ENCODE measurements around the gene GLUD1.
"Not testable (repeated sequence)": the region's sequence is repeated elsewhere in the genome, so short reads cannot be mapped to it uniquely, and the experiment has no call there.

The GLUD1 gene

GRCh38 chr10:87089746-87090145 lies 4.9 kb downstream of the GLUD1 start:
- no peak for DNase-seq (ENCODE audit: low spot score)

DNA sequence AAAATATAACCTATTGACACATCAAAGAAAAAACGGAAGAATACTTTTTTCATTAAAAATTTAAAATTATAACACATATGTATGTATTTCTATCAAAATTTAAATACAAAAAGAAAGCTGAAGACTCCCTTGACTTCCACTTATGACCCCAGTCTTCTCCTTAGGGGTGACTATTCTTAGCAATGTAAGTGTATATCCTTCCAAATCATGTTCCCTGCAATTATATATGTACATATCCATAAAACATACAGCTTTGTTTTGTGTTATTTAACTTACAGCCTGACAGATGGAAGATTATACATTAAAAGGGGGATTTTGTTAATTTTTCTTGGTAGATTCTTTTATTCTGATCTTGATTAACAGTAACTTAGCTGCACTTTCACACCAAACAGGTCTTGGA lies 9.1 kb downstream of the GLUD1 start:
- no peak for DNase-seq (ENCODE audit: low spot score)

- not testable (repeated sequence) for DNase-seq (ENCODE audit: low spot score)
Measured at GRCh38 chr10:87084291-87084782, 10.3 kb downstream of the GLUD1 start.

DNA sequence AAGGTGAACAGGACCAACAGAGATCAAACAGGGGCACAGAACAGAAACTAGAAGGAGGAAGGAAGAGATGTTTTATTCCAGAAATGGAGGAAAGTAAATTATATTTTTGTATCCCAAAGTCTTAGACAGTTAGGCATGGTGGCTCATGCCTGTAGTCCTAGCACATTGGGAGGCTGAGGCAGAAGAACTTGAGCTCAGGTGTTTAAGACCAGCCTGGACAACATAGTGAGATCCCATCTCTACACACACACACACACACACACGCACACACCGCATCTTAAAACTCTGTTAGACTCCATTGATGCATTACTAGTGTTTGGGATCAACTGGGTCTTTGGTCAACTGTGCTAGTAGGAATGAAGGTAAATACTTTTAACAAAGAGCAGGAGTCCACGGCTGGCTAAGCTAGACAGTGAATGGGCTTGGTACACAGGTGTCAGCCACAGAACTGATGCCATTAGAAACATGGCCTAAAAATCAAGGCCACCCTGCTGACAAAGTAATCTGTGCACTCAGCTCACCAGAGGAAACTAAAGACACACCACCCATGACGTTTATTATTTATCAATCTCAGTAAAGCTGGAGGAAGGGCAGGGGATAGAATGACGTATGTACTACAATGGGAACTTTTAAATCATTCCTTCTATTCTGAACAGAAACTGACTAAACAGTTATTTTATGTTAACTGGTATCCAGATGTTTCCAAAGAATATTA lies 10.9 kb downstream of the GLUD1 start:
- not testable (repeated sequence) for DNase-seq (ENCODE audit: low spot score)

GRCh38 chr10:87082219-87082618 lies 12.4 kb downstream of the GLUD1 start:
- not testable (repeated sequence) for DNase-seq (ENCODE audit: low spot score)

- DNase-seq (ENCODE audit: low spot score): not testable (repeated sequence)
Measured at GRCh38 chr10:87081574-87081973, 13.1 kb downstream of the GLUD1 start.

DNA sequence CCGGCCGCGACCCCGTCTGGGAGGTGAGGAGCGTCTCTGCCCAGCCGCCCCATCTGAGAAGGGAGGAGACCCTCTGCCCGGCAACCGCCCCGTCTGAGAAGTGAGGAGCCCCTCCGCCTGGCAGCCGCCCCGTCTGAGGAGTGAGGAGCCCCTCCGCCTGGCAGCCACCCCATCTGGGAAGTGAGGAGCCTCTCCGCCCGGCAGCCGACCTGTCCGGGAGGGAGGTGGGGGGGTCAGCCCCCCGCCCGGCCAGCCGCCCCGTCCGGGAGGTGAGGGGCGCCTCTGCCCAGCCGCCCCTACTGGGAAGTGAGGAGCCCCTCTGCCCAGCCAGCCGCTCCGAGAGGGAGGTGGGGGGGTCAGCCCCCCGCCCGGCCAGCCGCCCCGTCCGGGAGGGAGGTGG lies 14.0 kb downstream of the GLUD1 start:
- DNase-seq (ENCODE audit: low spot score): not testable (repeated sequence)

- no peak for DNase-seq (ENCODE audit: low spot score)
Measured at GRCh38 chr10:87079106-87079836, 15.4 kb downstream of the GLUD1 start.

GRCh38 chr10:87076421-87076820 lies 18.2 kb downstream of the GLUD1 start:
- DNase-seq (ENCODE audit: low spot score): not testable (repeated sequence)

- DNase-seq (ENCODE audit: low spot score): no peak
Measured at GRCh38 chr10:87072449-87072848, 22.2 kb downstream of the GLUD1 start.

GRCh38 chr10:87068281-87068680 lies 26.4 kb downstream of the GLUD1 start:
- no peak for DNase-seq (ENCODE audit: low spot score)

GRCh38 chr10:87066865-87067264 lies 27.8 kb downstream of the GLUD1 start:
- DNase-seq (ENCODE audit: low spot score): no peak

- no peak for DNase-seq (ENCODE audit: low spot score)
Measured at GRCh38 chr10:87066178-87066577, 28.5 kb downstream of the GLUD1 start.

GRCh38 chr10:87064651-87065050 lies 30.0 kb downstream of the GLUD1 start:
- DNase-seq (ENCODE audit: low spot score): no peak

- no peak for DNase-seq (ENCODE audit: low spot score)
Measured at GRCh38 chr10:87060280-87060928, 34.2 kb downstream of the GLUD1 start.

DNA sequence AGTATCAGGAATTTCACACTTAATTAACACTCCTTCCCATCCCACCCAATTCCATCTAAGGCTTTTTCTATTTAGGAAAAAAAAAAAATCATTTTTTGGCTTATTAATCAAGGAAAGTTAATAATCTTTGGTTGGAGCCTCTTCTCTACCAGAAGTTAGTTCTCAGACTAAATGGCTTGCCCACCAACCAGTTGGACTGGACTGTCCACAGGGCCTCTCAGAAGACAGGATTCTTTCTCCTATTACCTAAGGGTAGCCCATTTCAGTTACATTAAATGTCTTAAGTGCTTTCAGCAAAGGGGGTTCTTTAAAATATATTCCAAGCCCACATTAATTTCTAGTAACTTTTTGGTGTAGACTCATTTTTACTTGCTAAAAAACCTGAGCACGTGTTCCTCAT lies 35.2 kb downstream of the GLUD1 start:
- no peak for DNase-seq (ENCODE audit: low spot score)

DNA sequence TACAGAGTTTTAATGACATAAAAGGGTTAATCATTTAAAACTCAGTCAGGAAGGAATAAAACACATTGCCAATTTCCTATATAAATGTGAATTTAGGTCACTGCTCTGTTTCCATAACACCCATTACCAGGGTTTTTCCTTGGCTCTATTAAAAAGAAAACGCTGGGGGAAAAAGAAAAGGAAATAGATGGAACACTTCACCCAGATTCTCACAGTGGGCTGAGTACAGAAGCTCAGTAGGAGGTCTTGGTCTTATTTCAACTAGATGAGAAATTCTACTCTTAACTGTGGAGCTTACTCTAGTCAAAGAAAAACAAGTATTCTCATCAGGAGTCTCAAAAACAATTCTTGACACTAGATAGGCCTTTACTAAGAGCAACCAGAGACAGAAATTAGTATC lies 36.5 kb downstream of the GLUD1 start:
- DNase-seq (ENCODE audit: low spot score): no peak

DNA sequence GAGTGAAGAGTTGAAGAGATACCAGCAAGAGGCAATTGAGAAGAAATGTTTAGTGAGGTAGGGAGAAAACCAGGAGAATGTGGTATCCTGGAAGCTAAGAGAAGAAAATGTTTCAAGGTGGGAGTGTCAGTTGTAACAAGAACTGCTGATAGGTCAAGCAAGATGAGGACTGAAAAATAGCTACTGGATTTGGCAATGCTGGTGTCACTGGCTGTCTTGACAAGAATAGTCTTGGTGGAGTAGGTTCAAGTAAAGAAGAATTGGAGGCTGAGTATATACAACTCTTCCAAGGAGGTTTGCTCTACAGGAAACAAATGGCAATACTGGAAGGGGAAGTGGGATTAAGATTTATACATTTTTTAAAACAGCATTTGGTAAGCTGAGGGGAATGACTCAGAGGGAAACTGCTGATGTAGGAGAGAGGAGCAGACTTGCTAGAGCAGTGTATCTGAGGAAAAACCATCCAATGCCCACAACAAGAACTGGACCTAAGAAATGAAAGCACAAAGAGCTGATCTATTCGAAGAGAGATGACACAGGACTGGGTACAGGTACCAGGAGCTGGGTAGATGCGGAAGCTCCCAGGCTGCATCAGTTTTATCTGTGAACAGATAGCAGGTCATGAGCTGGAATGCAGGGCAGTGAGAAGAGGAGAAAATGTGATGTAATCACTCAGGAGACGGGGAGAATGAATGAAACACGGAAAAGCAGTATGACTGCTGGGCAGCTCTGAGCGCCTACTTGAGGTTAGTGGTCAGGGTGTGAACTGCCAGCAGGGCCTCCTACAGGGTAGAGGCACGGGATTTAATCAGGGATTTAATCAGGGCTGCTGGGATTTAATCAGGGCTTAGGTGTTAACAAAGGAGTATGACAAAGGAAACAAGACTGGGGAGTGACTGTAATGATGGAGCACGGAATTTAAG lies 40.0 kb downstream of the GLUD1 start:
- DNase-seq (ENCODE audit: low spot score): no peak

DNA sequence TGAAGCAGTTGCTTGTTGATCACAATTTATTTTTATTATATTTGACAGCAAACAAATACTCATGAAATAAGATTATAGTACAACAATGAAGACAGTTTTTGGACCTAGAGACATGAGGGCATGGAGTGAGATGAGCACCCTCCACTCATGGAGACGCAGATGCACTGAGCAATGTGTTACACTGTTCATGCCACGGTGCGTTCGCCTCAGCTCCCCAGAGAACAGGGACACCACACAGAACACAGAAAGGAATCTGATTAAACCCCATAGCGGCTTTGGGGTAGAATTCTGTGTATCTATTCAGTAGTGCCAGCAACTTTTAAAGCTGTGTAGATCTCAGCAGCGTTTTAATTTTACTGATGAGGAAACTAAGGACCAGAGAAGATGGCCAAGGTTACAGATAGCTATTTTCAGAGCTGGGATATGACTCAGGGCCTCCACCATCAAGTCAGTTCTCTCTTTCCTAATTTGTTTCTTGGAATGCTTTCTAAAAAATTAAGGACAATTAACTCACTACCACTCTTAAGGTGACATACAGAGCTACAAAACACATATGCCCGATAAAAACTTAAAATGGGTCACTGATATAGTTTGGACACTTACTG lies 41.0 kb downstream of the GLUD1 start:
- no peak for DNase-seq (ENCODE audit: low spot score)

GRCh38 chr10:87053111-87053510 lies 41.5 kb downstream of the GLUD1 start:
- DNase-seq (ENCODE audit: low spot score): no peak

DNA sequence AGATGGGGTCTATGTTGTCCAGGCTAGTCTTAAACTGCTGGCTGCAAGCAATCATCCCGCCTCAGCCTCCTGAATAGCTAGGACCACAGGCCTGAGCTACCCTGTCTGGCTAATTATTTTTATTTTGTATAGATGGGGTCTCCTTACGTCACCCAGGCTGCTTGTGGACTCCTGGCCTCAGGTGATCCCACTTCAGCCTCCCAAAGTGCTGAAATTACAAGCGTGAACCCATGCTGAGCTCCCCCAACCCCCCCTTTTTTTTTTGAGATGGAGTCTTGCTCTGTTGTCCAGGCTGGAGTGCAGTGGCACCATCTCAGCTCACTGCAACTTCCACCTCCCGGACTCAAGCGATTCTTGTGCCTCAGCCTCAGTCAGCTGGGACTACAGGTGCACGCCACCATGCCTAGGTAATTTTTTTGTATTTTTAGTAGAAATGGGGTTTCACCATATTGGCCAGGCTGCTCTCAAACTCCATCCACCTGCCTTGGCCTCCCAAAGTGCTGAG lies 49.2 kb downstream of the GLUD1 start:
- no peak for DNase-seq (ENCODE audit: low spot score)

Data from COLO829 (cell line).